Activated CD4-positive, CD25-positive, alpha-beta regulatory T cell treated with anti-CD3 and anti-CD28 coated beads, Interleukin-2, amount 50 U/mL, for 72 hours (primary cell): ENCODE results near the gene GABARAP.
A peak's percentile ranks its signal among the peaks of the same experiment; 100 is the strongest.

Experiments used
- DNase-seq: peaks from one replicate; pipeline ENCODE4 v3.0.0; 2021

GABARAP gene

DNA sequence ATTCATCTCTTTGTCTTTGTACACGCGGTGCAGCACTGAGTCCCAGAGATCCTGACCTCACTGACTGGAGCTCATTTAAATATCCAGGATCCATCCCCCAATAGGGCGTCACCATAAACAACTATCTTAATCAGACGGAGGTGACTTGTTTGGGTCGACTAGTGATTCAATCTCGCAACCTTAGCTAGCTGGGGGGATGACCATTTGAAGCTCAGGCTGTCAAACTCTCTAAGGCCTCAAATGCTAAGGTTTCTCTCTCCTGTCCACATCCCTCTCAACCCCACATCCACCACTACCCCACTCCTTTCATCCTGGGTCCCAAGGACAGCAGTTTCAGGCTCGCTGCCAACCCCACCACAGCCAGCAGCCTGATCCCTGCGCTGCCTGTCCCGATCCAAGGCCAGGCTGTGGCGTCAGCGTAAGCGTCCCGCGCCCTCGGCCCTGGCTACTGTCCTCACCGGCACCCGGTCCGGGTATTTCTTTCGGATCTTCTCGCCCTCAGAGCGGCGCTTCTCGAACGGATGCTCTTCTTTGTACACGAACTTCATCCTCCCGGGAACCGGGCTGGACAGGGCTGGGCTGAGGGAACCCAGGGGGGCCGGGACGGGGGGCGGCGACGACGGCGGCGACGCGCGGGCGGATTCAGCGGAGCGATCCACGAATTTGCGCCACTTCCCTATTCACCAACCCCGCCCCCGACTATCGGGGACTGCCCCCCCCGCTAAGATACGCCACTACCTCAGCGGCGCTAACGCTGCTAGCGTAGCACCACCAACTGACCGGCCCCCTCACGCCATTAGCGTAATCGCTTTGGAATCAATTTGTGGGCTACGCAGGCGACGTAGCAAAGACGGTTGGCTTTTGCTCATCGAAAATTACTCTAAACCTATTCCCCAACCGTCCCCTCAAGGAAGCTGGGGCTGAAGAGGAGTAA, at the start of gene GABARAP:
GABARAP (minus strand) TSS at position 667 of the 934 bp plus-strand sequence; CDS start at position 548, 119 bp downstream.
- peak; percentile 93 for DNase-seq

DNA sequence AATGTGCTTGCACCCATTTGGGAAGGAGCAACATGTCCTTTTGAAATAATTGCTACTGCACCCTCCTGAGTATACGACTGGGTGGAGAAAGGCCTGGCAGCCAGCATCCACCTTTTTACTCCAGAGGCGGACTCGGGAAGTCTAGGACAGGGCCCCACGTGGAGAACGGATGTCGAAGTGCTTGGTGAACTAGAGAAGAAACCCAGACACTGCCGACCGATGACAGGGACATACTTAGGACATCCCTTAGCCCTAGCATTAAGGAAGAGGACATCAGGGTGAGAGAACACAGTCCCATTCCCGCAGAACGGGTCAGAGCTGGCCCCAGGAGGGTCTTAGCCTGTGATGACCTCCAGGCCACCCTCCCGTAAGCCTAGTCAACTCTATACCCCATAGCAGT, 48.4 kb upstream of the GABARAP start:
- no peak for DNase-seq

GRCh38 chr17:7290166-7290565, 47.9 kb upstream of the GABARAP start:
- no peak for DNase-seq

- no peak for DNase-seq
Measured at GRCh38 chr17:7289256-7290032, 47.2 kb upstream of the GABARAP start.

DNA sequence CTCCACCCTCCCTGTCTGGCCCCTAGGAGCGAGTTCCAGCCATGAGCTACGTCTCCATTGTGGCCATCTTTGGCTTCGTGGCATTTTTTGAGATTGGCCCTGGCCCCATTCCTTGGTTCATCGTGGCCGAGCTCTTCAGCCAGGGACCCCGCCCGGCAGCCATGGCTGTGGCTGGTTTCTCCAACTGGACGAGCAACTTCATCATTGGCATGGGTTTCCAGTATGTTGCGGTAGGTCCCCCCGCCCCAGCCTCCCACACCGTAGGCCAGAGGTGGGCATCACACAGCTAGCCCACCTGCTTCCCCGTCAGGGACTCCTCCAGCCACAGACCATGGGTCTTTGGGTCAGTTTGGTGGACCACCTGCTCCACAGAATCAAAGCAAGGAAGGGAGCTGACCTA, 43.4 kb upstream of the GABARAP start:
- DNase-seq: no peak

- no peak for DNase-seq
Measured at GRCh38 chr17:7284911-7285310, 42.7 kb upstream of the GABARAP start.

- DNase-seq: no peak
Measured at GRCh38 chr17:7283471-7284216, 41.4 kb upstream of the GABARAP start.

DNA sequence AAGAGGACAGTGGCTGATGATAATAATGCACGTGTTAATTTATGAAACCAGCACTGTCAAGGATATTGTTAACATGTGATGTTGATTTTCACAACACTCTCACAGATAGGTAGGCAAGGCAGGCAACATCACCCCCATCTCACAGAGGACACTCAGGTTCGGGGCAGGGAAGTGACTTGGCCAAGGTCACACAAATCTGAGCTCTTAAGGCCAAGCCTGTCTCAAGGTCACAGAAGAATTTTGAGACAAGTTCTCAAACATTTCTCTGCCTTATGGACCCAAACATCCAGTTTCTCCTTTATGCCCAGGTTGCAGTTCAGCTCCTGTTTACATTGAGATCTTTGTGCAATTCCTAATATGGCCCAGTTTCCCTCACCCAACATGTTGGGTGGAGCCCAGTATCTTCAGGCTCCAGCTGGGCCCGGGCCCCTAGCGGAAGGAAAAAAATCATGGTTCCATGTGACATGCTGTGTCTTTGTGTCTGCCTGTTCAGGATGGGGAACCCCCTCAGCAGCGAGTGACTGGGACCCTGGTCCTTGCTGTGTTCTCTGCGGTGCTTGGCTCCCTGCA, 40.6 kb upstream of the GABARAP start:
- DNase-seq: no peak

GRCh38 chr17:7281953-7282751, 39.9 kb upstream of the GABARAP start:
- no peak for DNase-seq

- peak; percentile 79 for DNase-seq
Measured at GRCh38 chr17:7281074-7281952, 39.1 kb upstream of the GABARAP start, which contains the start of gene SLC2A4. Gene SLC2A4 (plus strand): TSS chr17:7281718. CDS start chr17:7281935, 217 bp downstream.

GRCh38 chr17:7280519-7281073, 38.3 kb upstream of the GABARAP start:
- DNase-seq: peak; percentile 76

DNA sequence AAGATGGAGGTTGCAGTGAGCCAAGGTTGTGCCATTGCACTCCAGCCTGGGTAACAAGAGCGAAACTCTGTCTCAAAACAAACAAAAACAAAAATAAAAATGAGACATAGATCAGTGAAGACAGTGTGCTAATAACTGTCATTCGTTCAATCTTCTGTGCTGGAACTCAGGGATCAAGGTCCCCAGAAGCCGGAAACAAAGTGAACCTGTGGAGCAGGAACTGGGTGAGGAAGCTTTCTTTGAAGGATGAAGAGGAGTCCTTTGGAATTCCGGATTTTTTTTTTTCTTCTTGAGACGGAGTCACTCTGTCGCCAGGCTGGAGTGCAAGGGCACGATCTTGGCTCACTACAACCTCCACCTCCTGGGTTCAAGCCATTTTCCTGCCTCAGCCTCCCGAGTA, 37.2 kb upstream of the GABARAP start:
- no peak for DNase-seq

DNA sequence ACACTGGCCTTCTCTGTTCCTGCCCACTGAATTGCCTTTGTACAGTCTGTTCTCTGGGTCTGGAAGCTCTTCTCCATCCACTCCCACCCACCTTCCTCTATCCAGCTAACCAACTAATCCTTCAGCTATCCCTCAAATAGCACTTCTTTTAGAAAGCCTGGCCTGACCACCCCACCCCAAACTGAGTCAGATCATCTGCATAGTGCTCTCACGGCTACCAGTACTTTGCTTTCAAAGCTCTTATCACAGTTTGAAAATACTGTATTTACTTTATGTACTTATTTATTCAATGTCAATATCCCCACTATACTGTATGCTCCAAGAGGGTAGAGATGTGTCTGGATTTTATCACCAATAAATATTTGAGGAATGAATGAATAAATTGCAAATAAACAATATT, 24.5 kb upstream of the GABARAP start:
- DNase-seq: no peak

- DNase-seq: no peak
Measured at GRCh38 chr17:7263801-7264078, 21.5 kb upstream of the GABARAP start.

GRCh38 chr17:7262935-7263800, 20.9 kb upstream of the GABARAP start:
- no peak for DNase-seq

GRCh38 chr17:7262192-7262934, 20.1 kb upstream of the GABARAP start, which contains the start of gene CLDN7:
Gene CLDN7 (minus strand): TSS chr17:7262478. CDS start chr17:7262043, 435 bp downstream.
- DNase-seq: no peak

DNA sequence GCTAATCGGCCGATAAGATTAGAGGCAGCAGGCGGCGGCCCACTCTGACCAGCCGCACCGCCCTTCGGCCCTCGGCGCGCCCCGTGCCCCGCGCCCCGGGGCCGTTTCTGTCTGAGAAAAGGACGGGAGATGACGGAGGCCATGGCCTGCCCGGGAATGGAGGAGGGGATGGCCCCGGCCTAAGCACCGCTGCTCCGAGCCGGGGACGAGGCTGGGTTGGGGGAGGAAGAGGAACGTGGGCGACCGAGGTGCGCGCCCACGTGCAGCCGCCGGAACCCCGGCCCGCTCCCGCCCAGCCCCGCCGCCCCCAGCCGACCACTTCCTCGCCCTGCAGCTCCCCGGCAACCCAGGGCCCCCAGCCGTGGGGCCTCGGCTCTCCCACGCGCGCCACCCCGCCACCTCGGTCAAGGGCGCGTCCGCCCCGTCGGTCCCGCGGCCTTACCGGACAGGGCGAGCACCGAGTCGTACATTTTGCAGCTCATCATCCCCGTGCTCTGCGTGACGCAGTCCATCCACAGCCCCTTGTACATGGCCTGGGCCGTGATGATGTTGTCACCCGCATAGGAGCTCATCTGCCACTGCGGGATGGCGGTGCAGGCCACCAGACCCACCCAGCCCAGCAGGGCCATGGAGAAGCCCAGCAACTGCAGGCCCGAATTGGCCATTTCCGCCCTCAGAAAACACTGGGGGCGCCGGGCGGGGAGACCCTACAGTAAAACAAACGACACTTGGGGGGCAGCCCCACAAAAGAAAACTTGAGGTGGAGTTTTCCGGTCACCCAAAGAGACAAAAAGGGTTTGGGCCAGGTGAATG, 19.3 kb upstream of the GABARAP start:
- DNase-seq: peak; percentile 49
